Measurements from ENCODE around the gene LRRC43. TPM values are rescaled to one million over a fixed set of nuclear protein-coding genes. Genes with fewer than 3 reads are reported as not detected.
"Not testable (repeated sequence)": the region's sequence is repeated elsewhere in the genome, so short reads cannot be mapped to it uniquely, and the experiment has no call there.

The LRRC43 gene
- total RNA-seq, 1 experiment from 2014 or later: 0.34 TPM

- H3K36me3 ChIP-seq (ENCODE audit: control insufficient read depth, insufficient read depth, low read length): no peaks in the 10 kb centered on the region
- H3K27me3 ChIP-seq (replicated peaks; ENCODE audit: control insufficient read depth, insufficient read depth, low read length): no peaks in the 10 kb centered on the region
- ChIA-PET POLR2A (no interaction called here), CTCF (no interaction called here)
- no peak overlapping the region for H3K27ac Mint-ChIP-seq (ENCODE audit: unreplicated experiment)
- no TSS peak for BruUV-seq (replicated peaks)
- no peaks in the 10 kb centered on the region for H3K9me3 ChIP-seq
- intact Hi-C loops (cut with micrococcal nuclease; ENCODE audit: unreplicated experiment): no loop called here
- TF ChIP-seq, protein P1, sequence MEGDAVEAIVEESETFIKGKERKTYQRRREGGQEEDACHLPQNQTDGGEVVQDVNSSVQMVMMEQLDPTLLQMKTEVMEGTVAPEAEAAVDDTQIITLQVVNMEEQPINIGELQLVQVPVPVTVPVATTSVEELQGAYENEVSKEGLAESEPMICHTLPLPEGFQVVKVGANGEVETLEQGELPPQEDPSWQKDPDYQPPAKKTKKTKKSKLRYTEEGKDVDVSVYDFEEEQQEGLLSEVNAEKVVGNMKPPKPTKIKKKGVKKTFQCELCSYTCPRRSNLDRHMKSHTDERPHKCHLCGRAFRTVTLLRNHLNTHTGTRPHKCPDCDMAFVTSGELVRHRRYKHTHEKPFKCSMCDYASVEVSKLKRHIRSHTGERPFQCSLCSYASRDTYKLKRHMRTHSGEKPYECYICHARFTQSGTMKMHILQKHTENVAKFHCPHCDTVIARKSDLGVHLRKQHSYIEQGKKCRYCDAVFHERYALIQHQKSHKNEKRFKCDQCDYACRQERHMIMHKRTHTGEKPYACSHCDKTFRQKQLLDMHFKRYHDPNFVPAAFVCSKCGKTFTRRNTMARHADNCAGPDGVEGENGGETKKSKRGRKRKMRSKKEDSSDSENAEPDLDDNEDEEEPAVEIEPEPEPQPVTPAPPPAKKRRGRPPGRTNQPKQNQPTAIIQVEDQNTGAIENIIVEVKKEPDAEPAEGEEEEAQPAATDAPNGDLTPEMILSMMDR (IDR thresholded peaks at IDR 0.05; ENCODE audit: insufficient read depth in 1 of 2, low read depth in 1 of 2, low read length in 1 of 2, severe bottlenecking in 1 of 2, unreplicated experiment in 1 of 2): no peak
- H3K9me3 Mint-ChIP-seq (ENCODE audit: unreplicated experiment): no peaks in the 10 kb centered on the region
- no peak overlapping the region for H3K4me3 ChIP-seq (ENCODE audit: low read depth, low read length)
- peaks cover 25% of the 10 kb centered on the region for H3K36me3 Mint-ChIP-seq (ENCODE audit: insufficient read depth, unreplicated experiment)
- DNase-seq: no peak
- no peaks in the 10 kb centered on the region for H3K27me3 Mint-ChIP-seq (ENCODE audit: insufficient read depth, unreplicated experiment)
- H3K4me3 Mint-ChIP-seq (ENCODE audit: unreplicated experiment): peak overlapping the region; percentile 16
- H3K4me1 Mint-ChIP-seq (ENCODE audit: low read depth, unreplicated experiment): peaks cover 7% of the 10 kb centered on the region
- peaks cover 9% of the 10 kb centered on the region; the same call in 1 of the 2 replicates for H3K4me1 ChIP-seq
These were observed 18.5 kb downstream of the LRRC43 start for GRCh38 chr12:122201381-122201780.

DNA sequence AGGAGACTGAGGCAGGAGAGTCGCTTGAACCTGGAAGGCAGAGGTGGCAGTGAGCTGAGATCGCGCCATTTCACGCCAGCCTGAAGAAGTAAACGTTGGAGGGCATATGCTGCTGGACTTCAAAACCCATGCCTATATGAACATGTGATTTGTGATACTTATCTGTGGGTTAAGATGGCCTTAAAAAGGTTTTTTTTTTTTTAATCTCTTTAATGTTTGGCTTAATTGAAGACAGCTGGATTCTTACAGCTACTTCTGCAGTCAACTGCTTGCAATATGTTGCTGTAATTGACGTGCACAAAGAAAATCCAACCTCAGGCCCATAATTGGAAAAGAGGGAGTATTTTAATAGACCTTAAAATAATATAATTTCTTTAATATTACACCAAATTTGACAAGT, 19.1 kb downstream of the LRRC43 start:
- no peaks in the 10 kb centered on the region for H3K27me3 ChIP-seq (replicated peaks; ENCODE audit: control insufficient read depth, insufficient read depth, low read length)
- H3K4me3 Mint-ChIP-seq (ENCODE audit: unreplicated experiment): peak overlapping the region; percentile 16
- ChIA-PET CTCF (interaction anchor here (0.6 kb wide), 1 partner anchor 78 kb away, joined by 3 read pairs; no protein-coding TSS in a partner anchor), POLR2A (no interaction called here)
- TF ChIP-seq, protein P1 (IDR thresholded peaks at IDR 0.05; ENCODE audit: insufficient read depth in 1 of 2, low read depth in 1 of 2, low read length in 1 of 2, severe bottlenecking in 1 of 2, unreplicated experiment in 1 of 2): no peak
- H3K4me1 Mint-ChIP-seq (ENCODE audit: low read depth, unreplicated experiment): peaks cover 7% of the 10 kb centered on the region
- H3K9me3 Mint-ChIP-seq (ENCODE audit: unreplicated experiment): no peaks in the 10 kb centered on the region
- no peak overlapping the region for H3K4me3 ChIP-seq (ENCODE audit: low read depth, low read length)
- H3K27me3 Mint-ChIP-seq (ENCODE audit: insufficient read depth, unreplicated experiment): no peaks in the 10 kb centered on the region
- peaks cover 9% of the 10 kb centered on the region; the same call in 1 of the 2 replicates for H3K4me1 ChIP-seq
- no peaks in the 10 kb centered on the region for H3K9me3 ChIP-seq
- no peak for DNase-seq
- intact Hi-C loops (cut with micrococcal nuclease; ENCODE audit: unreplicated experiment): loop anchor here (2.0 kb wide), 1 partner anchor 21 kb away; no protein-coding TSS in a partner anchor
- H3K27ac Mint-ChIP-seq (ENCODE audit: unreplicated experiment): no peak overlapping the region
- BruUV-seq (replicated peaks): no TSS peak
- H3K36me3 ChIP-seq (ENCODE audit: control insufficient read depth, insufficient read depth, low read length): no peaks in the 10 kb centered on the region
- peaks cover 30% of the 10 kb centered on the region for H3K36me3 Mint-ChIP-seq (ENCODE audit: insufficient read depth, unreplicated experiment)

GRCh38 chr12:122202811-122203210, 19.9 kb downstream of the LRRC43 start:
- Mint-ChIP-seq H3K4me3 (ENCODE audit: unreplicated experiment) (peak overlapping the region; percentile 64), H3K36me3 (ENCODE audit: insufficient read depth, unreplicated experiment) (peaks cover 35% of the 10 kb centered on the region)
- H3K4me3 ChIP-seq (ENCODE audit: low read depth, low read length): peak overlapping the region; percentile 67
- not testable (repeated sequence) for H3K27ac Mint-ChIP-seq (ENCODE audit: unreplicated experiment); H3K27me3 ChIP-seq (replicated peaks; ENCODE audit: control insufficient read depth, insufficient read depth, low read length); H3K9me3 Mint-ChIP-seq (ENCODE audit: unreplicated experiment); H3K4me1 Mint-ChIP-seq (ENCODE audit: low read depth, unreplicated experiment); BruUV-seq (replicated peaks); H3K27me3 Mint-ChIP-seq (ENCODE audit: insufficient read depth, unreplicated experiment); DNase-seq; H3K4me1 ChIP-seq; H3K36me3 ChIP-seq (ENCODE audit: control insufficient read depth, insufficient read depth, low read length); H3K9me3 ChIP-seq
- intact Hi-C loops (cut with micrococcal nuclease; ENCODE audit: unreplicated experiment): loop anchor here (2.0 kb wide), 1 partner anchor 20 kb away; no protein-coding TSS in a partner anchor
- ChIA-PET CTCF (interaction anchor here (1.2 kb wide), 1 partner anchor 140 kb away, joined by 6 read pairs; no protein-coding TSS in a partner anchor), POLR2A (interaction anchor here (0.9 kb wide), 1 partner anchor 23 kb away, joined by 3 read pairs; no protein-coding TSS in a partner anchor)
